Measurements from ENCODE around the gene CYP8B1. TPM values are rescaled to one million over a fixed set of nuclear protein-coding genes. Genes with fewer than 3 reads are reported as not detected.

CYP8B1 gene
- total and polyA plus RNA-seq, 2 of the 8 experiments (the other 6 are each of a cell fraction or from before 2014, with no cell fraction given): not detected

Other genes starting within 250 kb of the CYP8B1 start
- 4.0 and 4.1 TPM in 2 replicates for gene ZBTB47, start 222.2 kb downstream of the CYP8B1 start, total RNA-seq (2021; fragmentation: NEBNext Ultra II Directional; extraction: Animal tissue kit (Norgen Biotek cat#: 25700))
- gene ZBTB47, start 222.2 kb downstream of the CYP8B1 start, polyA plus RNA-seq (2011; rRNA removed): 2.8 and 3.7 TPM in 2 replicates
- not detected in 2 replicates for gene KLHL40, start 190.3 kb downstream of the CYP8B1 start, total RNA-seq (2021; fragmentation: NEBNext Ultra II Directional; extraction: Animal tissue kit (Norgen Biotek cat#: 25700))
- gene KLHL40, start 190.3 kb downstream of the CYP8B1 start, polyA plus RNA-seq (2011; rRNA removed): 0.02 TPM in 1 of 2 replicates, not detected in the other
- not detected in 2 replicates for gene HHATL, start 173.1 kb downstream of the CYP8B1 start, total RNA-seq (2021; fragmentation: NEBNext Ultra II Directional; extraction: Animal tissue kit (Norgen Biotek cat#: 25700))
- 0.16 and 0.18 TPM in 2 replicates for gene HHATL, start 173.1 kb downstream of the CYP8B1 start, polyA plus RNA-seq (2011; rRNA removed)
- not detected in 2 replicates for gene CCDC13, start 102.6 kb downstream of the CYP8B1 start, total RNA-seq (2021; fragmentation: NEBNext Ultra II Directional; extraction: Animal tissue kit (Norgen Biotek cat#: 25700))
- 0.06 and 0.09 TPM in 2 replicates for gene CCDC13, start 102.6 kb downstream of the CYP8B1 start, polyA plus RNA-seq (2011; rRNA removed)
- 94.7 and 95.4 TPM in 2 replicates for gene HIGD1A, start 71.4 kb downstream of the CYP8B1 start, total RNA-seq (2021; fragmentation: NEBNext Ultra II Directional; extraction: Animal tissue kit (Norgen Biotek cat#: 25700))
- gene HIGD1A, start 71.4 kb downstream of the CYP8B1 start, polyA plus RNA-seq (2011; rRNA removed): 33.5 and 67.3 TPM in 2 replicates
- 0.09 and 0.17 TPM in 2 replicates for gene ACKR2, start 66.4 kb downstream of the CYP8B1 start, total RNA-seq (2021; fragmentation: NEBNext Ultra II Directional; extraction: Animal tissue kit (Norgen Biotek cat#: 25700))
- 0.09 and 0.12 TPM in 2 replicates for gene ACKR2, start 66.4 kb downstream of the CYP8B1 start, polyA plus RNA-seq (2011; rRNA removed)
- gene ZNF662, start 30.3 kb upstream of the CYP8B1 start, total RNA-seq (2021; fragmentation: NEBNext Ultra II Directional; extraction: Animal tissue kit (Norgen Biotek cat#: 25700)): not detected in 2 replicates
- gene ZNF662, start 30.3 kb upstream of the CYP8B1 start, polyA plus RNA-seq (2011; rRNA removed): 0.03 TPM in 1 of 2 replicates, not detected in the other
- 7.9 and 11.5 TPM in 2 replicates for gene GASK1A, start 103.4 kb upstream of the CYP8B1 start, total RNA-seq (2021; fragmentation: NEBNext Ultra II Directional; extraction: Animal tissue kit (Norgen Biotek cat#: 25700))
- 4.7 and 5.2 TPM in 2 replicates for gene GASK1A, start 103.4 kb upstream of the CYP8B1 start, polyA plus RNA-seq (2011; rRNA removed)
- 13.6 and 15.6 TPM in 2 replicates for gene POMGNT2, start 230.2 kb upstream of the CYP8B1 start, total RNA-seq (2021; fragmentation: NEBNext Ultra II Directional; extraction: Animal tissue kit (Norgen Biotek cat#: 25700))
- 35.7 and 40.1 TPM in 2 replicates for gene POMGNT2, start 230.2 kb upstream of the CYP8B1 start, polyA plus RNA-seq (2011; rRNA removed)

Measured in H1 (cell line).